ENCODE data around the gene NR6A1.

DNA sequence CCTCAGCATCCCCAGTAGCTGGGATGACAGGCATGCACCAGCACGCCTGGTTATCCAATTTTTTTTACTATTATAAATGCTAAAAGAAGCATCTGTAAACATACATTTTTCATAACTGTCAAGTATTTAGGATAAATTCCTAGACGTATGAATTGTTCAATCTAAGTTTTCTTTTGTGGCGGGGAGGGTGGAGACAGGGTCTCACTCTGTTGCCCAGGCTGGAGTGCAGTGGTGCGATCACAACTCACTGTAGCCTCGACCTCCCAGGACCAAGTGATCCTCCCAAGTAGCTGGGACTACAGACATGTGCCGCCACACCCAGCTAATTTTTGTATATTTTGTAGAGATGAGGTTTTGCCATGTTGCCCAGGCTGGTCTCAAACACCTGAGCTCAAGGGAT lies 52.2 kb downstream of the NR6A1 start:
- TF ChIP-seq, protein P1, sequence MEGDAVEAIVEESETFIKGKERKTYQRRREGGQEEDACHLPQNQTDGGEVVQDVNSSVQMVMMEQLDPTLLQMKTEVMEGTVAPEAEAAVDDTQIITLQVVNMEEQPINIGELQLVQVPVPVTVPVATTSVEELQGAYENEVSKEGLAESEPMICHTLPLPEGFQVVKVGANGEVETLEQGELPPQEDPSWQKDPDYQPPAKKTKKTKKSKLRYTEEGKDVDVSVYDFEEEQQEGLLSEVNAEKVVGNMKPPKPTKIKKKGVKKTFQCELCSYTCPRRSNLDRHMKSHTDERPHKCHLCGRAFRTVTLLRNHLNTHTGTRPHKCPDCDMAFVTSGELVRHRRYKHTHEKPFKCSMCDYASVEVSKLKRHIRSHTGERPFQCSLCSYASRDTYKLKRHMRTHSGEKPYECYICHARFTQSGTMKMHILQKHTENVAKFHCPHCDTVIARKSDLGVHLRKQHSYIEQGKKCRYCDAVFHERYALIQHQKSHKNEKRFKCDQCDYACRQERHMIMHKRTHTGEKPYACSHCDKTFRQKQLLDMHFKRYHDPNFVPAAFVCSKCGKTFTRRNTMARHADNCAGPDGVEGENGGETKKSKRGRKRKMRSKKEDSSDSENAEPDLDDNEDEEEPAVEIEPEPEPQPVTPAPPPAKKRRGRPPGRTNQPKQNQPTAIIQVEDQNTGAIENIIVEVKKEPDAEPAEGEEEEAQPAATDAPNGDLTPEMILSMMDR (conservative IDR thresholded peaks at IDR 0.05; ENCODE audit: low read length) = no peak
- no peak for TF ChIP-seq EZH2phosphoT487 (IDR thresholded peaks at IDR 0.05; ENCODE audit: borderline replicate concordance, low read depth, low read length)
